Measurements from ENCODE around the gene WIPF2. TPM values are rescaled to one million over a fixed set of nuclear protein-coding genes. Genes with fewer than 3 reads are reported as not detected.

Gene WIPF2
- total RNA-seq, 2 donors from 2014 or later, result 5.0 to 8.5 TPM

GRCh38 chr17:40314584-40314956 is 95.5 kb downstream of the WIPF2 start:
- Histone ChIP-seq H3K4me3 (no peak overlapping the region), H3K27ac (peak overlapping the region; percentile 96 to 98), H3K4me1 (peaks cover 9 to 94% of the 10 kb centered on the region in 2 donors), H3K36me3 (no peaks in the 10 kb centered on the region), H3K27me3 (no peaks in the 10 kb centered on the region), H3K9me3 (no peaks in the 10 kb centered on the region)
- no peak for TF ChIP-seq CTCF (IDR thresholded peaks at IDR 0.05)
- peak; percentile 94 for DNase-seq (ENCODE audit: low spot score)

GRCh38 chr17:40315206-40315605 is 96.1 kb downstream of the WIPF2 start:
- H3K4me1 ChIP-seq, result peaks cover 9 to 94% of the 10 kb centered on the region in 2 donors

GRCh38 chr17:40315678-40316570 is 96.8 kb downstream of the WIPF2 start:
- no peak for TF ChIP-seq CTCF (IDR thresholded peaks at IDR 0.05)
- H3K4me1 ChIP-seq, result peaks cover 5 to 94% of the 10 kb centered on the region in 2 donors
- peak overlapping the region; percentile 96 to 98 for H3K27ac ChIP-seq
- H3K27me3 ChIP-seq, result no peaks in the 10 kb centered on the region
- no peaks in the 10 kb centered on the region for H3K36me3 ChIP-seq
- DNase-seq (ENCODE audit: low spot score), result no peak
- no peaks in the 10 kb centered on the region for H3K9me3 ChIP-seq
- H3K4me3 ChIP-seq, result peak overlapping the region in 1 of 2 donors; percentile 97

More at GRCh38 chr17:40315206-40315605, 96.1 kb downstream of the WIPF2 start:
- H3K27me3 ChIP-seq, result no peaks in the 10 kb centered on the region
- no peak overlapping the region for H3K4me3 ChIP-seq
- DNase-seq (ENCODE audit: low spot score), result no peak
- peak overlapping the region; percentile 96 to 98 for H3K27ac ChIP-seq
- TF ChIP-seq CTCF (IDR thresholded peaks at IDR 0.05), result no peak
- H3K36me3 ChIP-seq, result no peaks in the 10 kb centered on the region
- no peaks in the 10 kb centered on the region for H3K9me3 ChIP-seq

GRCh38 chr17:40316571-40317344 is 97.7 kb downstream of the WIPF2 start:
- Histone ChIP-seq H3K27me3 (no peaks in the 10 kb centered on the region), H3K9me3 (no peaks in the 10 kb centered on the region), H3K4me3 (peak overlapping the region; percentile 92 to 97), H3K36me3 (no peaks in the 10 kb centered on the region), H3K4me1 (peaks cover 0 to 94% of the 10 kb centered on the region in 2 donors), H3K27ac (peak overlapping the region; percentile 96 to 98)
- peak; percentile 79 for DNase-seq (ENCODE audit: low spot score)
- TF ChIP-seq CTCF (IDR thresholded peaks at IDR 0.05), result no peak

GRCh38 chr17:40317345-40317873 is 98.3 kb downstream of the WIPF2 start:
- H3K36me3 ChIP-seq, result no peaks in the 10 kb centered on the region
- TF ChIP-seq CTCF (IDR thresholded peaks at IDR 0.05), result peak; percentile 38 to 63
- DNase-seq (ENCODE audit: low spot score), result peak; percentile 83
- H3K27me3 ChIP-seq, result no peaks in the 10 kb centered on the region
- H3K4me3 ChIP-seq, result peak overlapping the region; percentile 92 to 97
- peak overlapping the region; percentile 96 to 98 for H3K27ac ChIP-seq
- H3K9me3 ChIP-seq, result no peaks in the 10 kb centered on the region
- peaks cover 0 to 94% of the 10 kb centered on the region in 2 donors for H3K4me1 ChIP-seq
